SU-DHL-6 (cell line): ENCODE measurements around the gene BTBD9.

Source experiments
- EZH2phosphoT487 ChIP-seq: fragments of 200-600 bp; sonication (generic), shearing (Covaris generic); conservative IDR thresholded peaks from 2 replicates; pipeline ENCODE4 v1.6.1; 2018; ENCODE audit warnings: mild to moderate bottlenecking, antibody characterized with exemption, low read length, moderate library complexity, mixed read lengths
- TF ChIP-seq, protein P1 (sequence below): fragments of 200-600 bp; sonication (generic); IDR thresholded peaks from one replicate; pipeline ENCODE4 v1.5.1; 2017; ENCODE audit warnings: antibody characterized with exemption, mild to moderate bottlenecking, low read length, moderate library complexity; ENCODE audit not compliant: insufficient read depth, poor library complexity, severe bottlenecking

GRCh38 chr6:38509713-38510112 lies 130.0 kb downstream of the BTBD9 start:
- TF ChIP-seq, protein P1, sequence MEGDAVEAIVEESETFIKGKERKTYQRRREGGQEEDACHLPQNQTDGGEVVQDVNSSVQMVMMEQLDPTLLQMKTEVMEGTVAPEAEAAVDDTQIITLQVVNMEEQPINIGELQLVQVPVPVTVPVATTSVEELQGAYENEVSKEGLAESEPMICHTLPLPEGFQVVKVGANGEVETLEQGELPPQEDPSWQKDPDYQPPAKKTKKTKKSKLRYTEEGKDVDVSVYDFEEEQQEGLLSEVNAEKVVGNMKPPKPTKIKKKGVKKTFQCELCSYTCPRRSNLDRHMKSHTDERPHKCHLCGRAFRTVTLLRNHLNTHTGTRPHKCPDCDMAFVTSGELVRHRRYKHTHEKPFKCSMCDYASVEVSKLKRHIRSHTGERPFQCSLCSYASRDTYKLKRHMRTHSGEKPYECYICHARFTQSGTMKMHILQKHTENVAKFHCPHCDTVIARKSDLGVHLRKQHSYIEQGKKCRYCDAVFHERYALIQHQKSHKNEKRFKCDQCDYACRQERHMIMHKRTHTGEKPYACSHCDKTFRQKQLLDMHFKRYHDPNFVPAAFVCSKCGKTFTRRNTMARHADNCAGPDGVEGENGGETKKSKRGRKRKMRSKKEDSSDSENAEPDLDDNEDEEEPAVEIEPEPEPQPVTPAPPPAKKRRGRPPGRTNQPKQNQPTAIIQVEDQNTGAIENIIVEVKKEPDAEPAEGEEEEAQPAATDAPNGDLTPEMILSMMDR: no peak
- no peak for TF ChIP-seq EZH2phosphoT487
